Fibroblast of lung (primary cell): ENCODE measurements around the gene ARIH2.

Source experiments
- CTCF ChIP-seq, 2 donors: IDR thresholded peaks in 1 of 2; conservative IDR thresholded peaks in 1 of 2; 1 replicate in 1 of 2; 2 replicates in 1 of 2; pipeline ENCODE4 v1.5.1; 2011 to 2012; ENCODE audit warnings: low read length in 2 of 2, control low read depth in 1 of 2, inconsistent platforms in 1 of 2, low read depth in 1 of 2, mild to moderate bottlenecking in 1 of 2
- EZH2 ChIP-seq: IDR thresholded peaks from 2 replicates; pipeline ENCODE4 v1.5.1; 2012; ENCODE audit warnings: low read length, control low read depth, mild to moderate bottlenecking; ENCODE audit errors: missing control alignments

GRCh38 chr3:48966876-48967361 lies 48.3 kb downstream of the ARIH2 start:
- no peak for TF ChIP-seq CTCF (conservative IDR thresholded peaks at IDR 0.05 in 1 of 2, IDR thresholded peaks at IDR 0.05 in 1 of 2; ENCODE audit: low read depth in 1 of 2, low read length in 2 of 2)
- TF ChIP-seq EZH2, result no peak
